ENCODE results near the gene RAMP3. TPM values are rescaled to one million over a fixed set of nuclear protein-coding genes. Genes with fewer than 3 reads are reported as not detected.

The RAMP3 gene
- total and polyA plus RNA-seq, 2 donors (not counting 1 experiment from before 2014, with no cell fraction given), result 0.17 TPM; not detected in 1

GRCh38 chr7:45126201-45126600 is 31.4 kb upstream of the RAMP3 start:
- no peak for TF ChIP-seq EZH2 (IDR thresholded peaks at IDR 0.05; ENCODE audit: low read length, missing control alignments)
- TF ChIP-seq CTCF (conservative IDR thresholded peaks at IDR 0.05 in 1 of 2, IDR thresholded peaks at IDR 0.05 in 1 of 2; ENCODE audit: low read depth in 1 of 2, low read length in 2 of 2), result no peak
- H3K27ac ChIP-seq (ENCODE audit: insufficient read depth, low read length), result no peak overlapping the region
- H3K4me2 ChIP-seq (ENCODE audit: extremely low read depth, insufficient read depth, low read length), result no peak overlapping the region
- no peak overlapping the region for H2AFZ ChIP-seq (ENCODE audit: low read length)
- no peaks in the 10 kb centered on the region for H3K36me3 ChIP-seq (ENCODE audit: control insufficient read depth, insufficient read depth, low read length)
- no peak for DNase-seq (ENCODE audit: low read depth in 2 of 2)
- H3K4me1 ChIP-seq (ENCODE audit: control insufficient read depth, extremely low read depth, insufficient read depth, low read length), result no peaks in the 10 kb centered on the region
- H3K79me2 ChIP-seq (ENCODE audit: control insufficient read depth, insufficient read depth, low read length), result no peaks in the 10 kb centered on the region
- no peaks in the 10 kb centered on the region for H4K20me1 ChIP-seq (ENCODE audit: control insufficient read depth, extremely low read depth, insufficient read depth, low read length)
- no peaks in the 10 kb centered on the region for H3K27me3 ChIP-seq (ENCODE audit: control insufficient read depth, insufficient read depth, low read length)
- H3K9ac ChIP-seq (ENCODE audit: insufficient read depth, low read length), result no peak overlapping the region
- H3K9me3 ChIP-seq (ENCODE audit: control insufficient read depth, insufficient read depth, low read depth, low read length), result no peaks in the 10 kb centered on the region
- H3K4me3 ChIP-seq (replicated peaks in 1 of 4; ENCODE audit: control extremely low read depth in 1 of 4, insufficient read depth in 1 of 4, low read depth in 3 of 4, low read length in 4 of 4), result no peak overlapping the region

GRCh38 chr7:45126920-45127319 is 30.7 kb upstream of the RAMP3 start:
- no peaks in the 10 kb centered on the region for H3K36me3 ChIP-seq (ENCODE audit: control insufficient read depth, insufficient read depth, low read length)
- no peak overlapping the region for H3K27ac ChIP-seq (ENCODE audit: insufficient read depth, low read length)
- no peak for DNase-seq (ENCODE audit: low read depth in 2 of 2)
- H4K20me1 ChIP-seq (ENCODE audit: control insufficient read depth, extremely low read depth, insufficient read depth, low read length), result no peaks in the 10 kb centered on the region
- H3K27me3 ChIP-seq (ENCODE audit: control insufficient read depth, insufficient read depth, low read length), result no peaks in the 10 kb centered on the region
- no peaks in the 10 kb centered on the region for H3K9me3 ChIP-seq (ENCODE audit: control insufficient read depth, insufficient read depth, low read depth, low read length)
- H3K9ac ChIP-seq (ENCODE audit: insufficient read depth, low read length), result no peak overlapping the region
- TF ChIP-seq EZH2 (IDR thresholded peaks at IDR 0.05; ENCODE audit: low read length, missing control alignments) (no peak), CTCF (conservative IDR thresholded peaks at IDR 0.05 in 1 of 2, IDR thresholded peaks at IDR 0.05 in 1 of 2; ENCODE audit: low read depth in 1 of 2, low read length in 2 of 2) (no peak)
- no peak overlapping the region for H3K4me3 ChIP-seq (replicated peaks in 1 of 4; ENCODE audit: control extremely low read depth in 1 of 4, insufficient read depth in 1 of 4, low read depth in 3 of 4, low read length in 4 of 4)
- no peaks in the 10 kb centered on the region for H3K4me1 ChIP-seq (ENCODE audit: control insufficient read depth, extremely low read depth, insufficient read depth, low read length)
- no peak overlapping the region for H2AFZ ChIP-seq (ENCODE audit: low read length)
- H3K4me2 ChIP-seq (ENCODE audit: extremely low read depth, insufficient read depth, low read length), result no peak overlapping the region
- no peaks in the 10 kb centered on the region for H3K79me2 ChIP-seq (ENCODE audit: control insufficient read depth, insufficient read depth, low read length)

GRCh38 chr7:45129181-45129800 is 28.3 kb upstream of the RAMP3 start:
- H3K27me3 ChIP-seq (ENCODE audit: control insufficient read depth, insufficient read depth, low read length), result no peaks in the 10 kb centered on the region
- H3K27ac ChIP-seq (ENCODE audit: insufficient read depth, low read length), result no peak overlapping the region
- no peak overlapping the region for H3K9ac ChIP-seq (ENCODE audit: insufficient read depth, low read length)
- H3K4me1 ChIP-seq (ENCODE audit: control insufficient read depth, extremely low read depth, insufficient read depth, low read length), result no peaks in the 10 kb centered on the region
- TF ChIP-seq CTCF (conservative IDR thresholded peaks at IDR 0.05 in 1 of 2, IDR thresholded peaks at IDR 0.05 in 1 of 2; ENCODE audit: low read depth in 1 of 2, low read length in 2 of 2) (no peak), EZH2 (IDR thresholded peaks at IDR 0.05; ENCODE audit: low read length, missing control alignments) (no peak)
- H3K9me3 ChIP-seq (ENCODE audit: control insufficient read depth, insufficient read depth, low read depth, low read length), result no peaks in the 10 kb centered on the region
- no peaks in the 10 kb centered on the region for H3K79me2 ChIP-seq (ENCODE audit: control insufficient read depth, insufficient read depth, low read length)
- no peak overlapping the region for H3K4me3 ChIP-seq (replicated peaks in 1 of 4; ENCODE audit: control extremely low read depth in 1 of 4, insufficient read depth in 1 of 4, low read depth in 3 of 4, low read length in 4 of 4)
- H3K4me2 ChIP-seq (ENCODE audit: extremely low read depth, insufficient read depth, low read length), result no peak overlapping the region
- H3K36me3 ChIP-seq (ENCODE audit: control insufficient read depth, insufficient read depth, low read length), result no peaks in the 10 kb centered on the region
- H2AFZ ChIP-seq (ENCODE audit: low read length), result no peak overlapping the region
- H4K20me1 ChIP-seq (ENCODE audit: control insufficient read depth, extremely low read depth, insufficient read depth, low read length), result no peaks in the 10 kb centered on the region
- DNase-seq (ENCODE audit: low read depth in 2 of 2), result no peak

Measured in fibroblast of lung (primary cell).